NCI-H1694 treated with DMSO at 0.1 percent for 48 hours (cell line): ENCODE measurements around the gene ZNF385A.

Experiments used
- DNase-seq: peaks from one replicate; lab custom pipeline; 2025; lab: John Stamatoyannopoulos, UW

Gene ZNF385A

GRCh38 chr12:54392485-54393206 lies 8.1 kb upstream of the ZNF385A start:
- no peak for DNase-seq

- DNase-seq, result peak; percentile 18
Observed at GRCh38 chr12:54390668-54391551, 6.4 kb upstream of the ZNF385A start.

GRCh38 chr12:54390176-54390667 lies 5.7 kb upstream of the ZNF385A start:
- no peak for DNase-seq

- no peak for DNase-seq
Observed at GRCh38 chr12:54389607-54390175, 5.2 kb upstream of the ZNF385A start.

- DNase-seq, result no peak
Observed at GRCh38 chr12:54389134-54389508, 4.6 kb upstream of the ZNF385A start.

GRCh38 chr12:54388237-54389133 lies 4.0 kb upstream of the ZNF385A start:
- DNase-seq, result no peak

GRCh38 chr12:54387114-54387467 lies 2.6 kb upstream of the ZNF385A start:
- DNase-seq, result no peak

GRCh38 chr12:54386403-54387113 lies 2.0 kb upstream of the ZNF385A start:
- DNase-seq, result no peak

GRCh38 chr12:54385251-54385914 lies 850 bp upstream of the ZNF385A start:
- no peak for DNase-seq

GRCh38 chr12:54383041-54383609 lies 1.4 kb downstream of the ZNF385A start:
- DNase-seq, result no peak

- DNase-seq, result no peak
Observed at GRCh38 chr12:54381136-54381535, 3.4 kb downstream of the ZNF385A start.

GRCh38 chr12:54379398-54380201 lies 4.9 kb downstream of the ZNF385A start:
- peak; percentile 43 for DNase-seq

GRCh38 chr12:54378796-54379397 lies 5.6 kb downstream of the ZNF385A start:
- no peak for DNase-seq

- no peak for DNase-seq
Observed at GRCh38 chr12:54377797-54378515, 6.6 kb downstream of the ZNF385A start.

- no peak for DNase-seq
Observed at GRCh38 chr12:54377007-54377406, 7.5 kb downstream of the ZNF385A start.

- no peak for DNase-seq
Observed at GRCh38 chr12:54376596-54376995, 7.9 kb downstream of the ZNF385A start.

- DNase-seq, result no peak
Observed at GRCh38 chr12:54375259-54375579, 9.3 kb downstream of the ZNF385A start.

- no peak for DNase-seq
Observed at GRCh38 chr12:54374562-54375258, 9.8 kb downstream of the ZNF385A start.
